A673 (cell line): ENCODE results near the gene ADAMTSL3. TPM values are rescaled to one million over a fixed set of nuclear protein-coding genes. Genes with fewer than 3 reads are reported as not detected.

Experiments used
- BruUV-seq: library from RNA; stranded (reverse); fragments of 400-500 nt; replicated peaks from 2 replicates; lab custom pipeline; 2021; lab: Mats Ljungman, UMichigan
- CTCF ChIA-PET: fragments of 300-600 bp; sonication (Branson Sonifier 250); formaldehyde crosslinking; loops from one replicate; lab custom pipeline; 2022; ENCODE audit warnings: antibody characterized with exemption; lab: Charles Lee
- POLR2A ChIA-PET: fragments of 300-600 bp; sonication (Branson Sonifier 250); formaldehyde crosslinking; loops from one replicate; lab custom pipeline; 2022; ENCODE audit warnings: antibody characterized with exemption; ENCODE audit not compliant: low non-redundant PET; lab: Charles Lee
- DNase-seq: peaks from one replicate; pipeline ENCODE4 v3.0.0-alpha.2; 2015; ENCODE audit warnings: low spot score
- H3K27ac ChIP-seq: fragments of 200-600 bp; sonication (generic); 2 replicates; pipeline ENCODE4 v1.5.1; 2016; ENCODE audit warnings: mixed run types, low read depth, mild to moderate bottlenecking, mixed read lengths, antibody characterized with exemption, low read length; ENCODE audit not compliant: poor library complexity, severe bottlenecking
- H3K27me3 ChIP-seq: fragments of 200-600 bp; sonication (generic); replicated peaks from 2 replicates; pipeline ENCODE4 v1.6.1; 2017; ENCODE audit warnings: mixed run types, low read depth, mild to moderate bottlenecking, mixed read lengths, antibody characterized with exemption, low read length; ENCODE audit not compliant: insufficient read depth, poor library complexity
- H3K36me3 ChIP-seq: fragments of 200-600 bp; sonication (generic); 2 replicates; pipeline ENCODE4 v1.6.1; 2016; ENCODE audit warnings: mixed run types, mild to moderate bottlenecking, mixed read lengths, antibody characterized with exemption, low read length; ENCODE audit not compliant: insufficient read depth, poor library complexity, severe bottlenecking
- H3K4me1 ChIP-seq: fragments of 200-600 bp; sonication (generic); 2 replicates; pipeline ENCODE4 v1.6.1; 2017; ENCODE audit warnings: mixed run types, mild to moderate bottlenecking, mixed read lengths, antibody characterized with exemption, low read length; ENCODE audit not compliant: insufficient read depth, poor library complexity, severe bottlenecking
- H3K4me3 ChIP-seq: fragments of 200-600 bp; sonication (generic); 2 replicates; pipeline ENCODE4 v1.5.1; 2016; ENCODE audit warnings: low read depth, mixed run types, mild to moderate bottlenecking, mixed read lengths, low read length; ENCODE audit not compliant: poor library complexity, severe bottlenecking
- H3K9me3 ChIP-seq: fragments of 200-600 bp; sonication (generic); 2 replicates; pipeline ENCODE4 v1.6.1; 2016; ENCODE audit warnings: mixed run types, low read depth, mild to moderate bottlenecking, mixed read lengths, antibody characterized with exemption, low read length; ENCODE audit not compliant: poor library complexity, severe bottlenecking
- CTCF ChIP-seq: fragments of 300-800, 200-600 bp; sonication (generic); conservative IDR thresholded peaks from 2 replicates; pipeline ENCODE4 v1.5.1; 2017; ENCODE audit warnings: low read depth, mild to moderate bottlenecking, antibody characterized with exemption, low read length, moderate library complexity, mixed read lengths
- EZH2 ChIP-seq: fragments of 200-600 bp; sonication (generic); IDR thresholded peaks from 2 replicates; pipeline ENCODE4 v1.6.1; 2017; ENCODE audit warnings: borderline replicate concordance, low read depth, mild to moderate bottlenecking, mixed read lengths, antibody characterized with exemption, low read length; ENCODE audit not compliant: poor library complexity, severe bottlenecking
- intact Hi-C: fragments of 100-400 bp; cut with micrococcal nuclease; formaldehyde crosslinking; loops from one replicate; pipeline ENCODE4 v1.10.0; 2022; ENCODE audit not compliant: unreplicated experiment
- total RNA-seq: library from RNA; stranded (reverse); gene quantifications from 2 replicates; pipeline ENCODE4 v1.2.3, GENCODE V29; 2021

The ADAMTSL3 gene
- total RNA-seq, 1 experiment from 2014 or later: 0.95 TPM

GRCh38 chr15:83610132-83610531 is 43.8 kb upstream of the ADAMTSL3 start:
- no peak for DNase-seq
- Histone ChIP-seq H3K27me3 (no peaks in the 10 kb centered on the region), H3K4me1 (no peaks in the 10 kb centered on the region), H3K9me3 (no peaks in the 10 kb centered on the region), H3K27ac (no peak overlapping the region), H3K36me3 (no peaks in the 10 kb centered on the region), H3K4me3 (no peak overlapping the region)
- intact Hi-C loops: no loop called here
- no peak for TF ChIP-seq EZH2
- TF ChIP-seq CTCF: no peak
- ChIA-PET POLR2A (no interaction called here), CTCF (no interaction called here)
- BruUV-seq: no TSS peak

- CTCF ChIA-PET: no interaction called here
- POLR2A ChIA-PET: no interaction called here
- Histone ChIP-seq H3K27me3 (no peaks in the 10 kb centered on the region), H3K36me3 (no peaks in the 10 kb centered on the region), H3K4me1 (no peaks in the 10 kb centered on the region), H3K27ac (no peak overlapping the region), H3K9me3 (no peaks in the 10 kb centered on the region), H3K4me3 (no peak overlapping the region)
- DNase-seq: no peak
- intact Hi-C loops: no loop called here
- BruUV-seq: no TSS peak
- no peak for TF ChIP-seq EZH2
- no peak for TF ChIP-seq CTCF
These were observed 42.8 kb upstream of the ADAMTSL3 start for GRCh38 chr15:83610901-83611685.

GRCh38 chr15:83612226-83612625 is 41.7 kb upstream of the ADAMTSL3 start:
- H3K27ac ChIP-seq: no peak overlapping the region
- BruUV-seq: no TSS peak
- H3K4me1 ChIP-seq: no peaks in the 10 kb centered on the region
- TF ChIP-seq CTCF (no peak), EZH2 (no peak)
- no peak for DNase-seq
- no peaks in the 10 kb centered on the region for H3K36me3 ChIP-seq
- no peak overlapping the region for H3K4me3 ChIP-seq
- ChIA-PET POLR2A (no interaction called here), CTCF (no interaction called here)
- no peaks in the 10 kb centered on the region for H3K27me3 ChIP-seq
- no peaks in the 10 kb centered on the region for H3K9me3 ChIP-seq
- intact Hi-C loops: no loop called here
